Upper lobe of left lung (tissue), 4 donors: Measurements from ENCODE around the gene PRPS1L1.

Experiments
- CTCF ChIP-seq, 6 experiments: fragments of 450-650 bp in 4 of 6; fragments of 200-600 bp in 2 of 6; sonication (generic) in 2 of 6; IDR thresholded peaks; one replicate each; pipeline ENCODE4 v1.5.1; 2016 to 2019; ENCODE audit warnings: antibody characterized with exemption in 6 of 6
- POLR2A ChIP-seq, 4 donors: fragments of 450-650 bp; IDR thresholded peaks; one replicate each; pipeline ENCODE4 v1.5.1; 2016 to 2017; ENCODE audit warnings: antibody characterized with exemption in 4 of 4, mild to moderate bottlenecking in 2 of 4

GRCh38 chr7:17985473-17986239 lies 42.0 kb downstream of the PRPS1L1 start:
- TF ChIP-seq CTCF (IDR thresholded peaks at IDR 0.05) (no peak), POLR2A (IDR thresholded peaks at IDR 0.05) (no peak)
